OCI-LY1 (cell line): Measurements from ENCODE around the gene MARCHF9.
A peak's percentile ranks its signal among the peaks of the same experiment; 100 is the strongest.

Source experiments
- CTCF ChIP-seq: fragments of 200-600 bp; sonication (generic), shearing (Covaris generic); IDR thresholded peaks from 2 replicates; pipeline ENCODE4 v1.5.1; 2017; ENCODE audit warnings: mild to moderate bottlenecking, antibody characterized with exemption, low read length, moderate library complexity, mixed read lengths
- EZH2 ChIP-seq: fragments of 200-600 bp; sonication (generic), shearing (Covaris generic); IDR thresholded peaks from 2 replicates; pipeline ENCODE4 v1.8.0; 2017; ENCODE audit warnings: borderline replicate concordance, mixed run types, mild to moderate bottlenecking, antibody characterized with exemption, low read length, moderate library complexity, mixed read lengths

GRCh38 chr12:57741844-57742738, 12.8 kb upstream of the MARCHF9 start:
- peak; percentile 60 for TF ChIP-seq CTCF
- no peak for TF ChIP-seq EZH2
